GM12891 (cell line): ENCODE results near the gene C11orf71.

ENCODE experiments used
- POLR2A ChIP-seq: IDR thresholded peaks from 2 replicates; pipeline ENCODE4 v1.6.1; 2011; ENCODE audit warnings: low read depth, low read length, control low read depth
- POLR2AphosphoS5 ChIP-seq: IDR thresholded peaks from 2 replicates; pipeline ENCODE4 v1.6.1; 2011; ENCODE audit warnings: low read depth, low read length, control low read depth
- SPI1 ChIP-seq: IDR thresholded peaks from 2 replicates; pipeline ENCODE4 v1.6.1; 2011; ENCODE audit warnings: low read depth, low read length, control low read depth
- TAF1 ChIP-seq: IDR thresholded peaks from 2 replicates; pipeline ENCODE4 v1.6.1; 2011; ENCODE audit warnings: low read depth, low read length, control low read depth

GRCh38 chr11:114399490-114400215 is 658 bp downstream of the C11orf71 start:
- TF ChIP-seq POLR2AphosphoS5 (no peak), POLR2A (no peak), SPI1 (no peak), TAF1 (no peak)
